Measurements from ENCODE around the gene SPATS2.

SPATS2 gene

DNA sequence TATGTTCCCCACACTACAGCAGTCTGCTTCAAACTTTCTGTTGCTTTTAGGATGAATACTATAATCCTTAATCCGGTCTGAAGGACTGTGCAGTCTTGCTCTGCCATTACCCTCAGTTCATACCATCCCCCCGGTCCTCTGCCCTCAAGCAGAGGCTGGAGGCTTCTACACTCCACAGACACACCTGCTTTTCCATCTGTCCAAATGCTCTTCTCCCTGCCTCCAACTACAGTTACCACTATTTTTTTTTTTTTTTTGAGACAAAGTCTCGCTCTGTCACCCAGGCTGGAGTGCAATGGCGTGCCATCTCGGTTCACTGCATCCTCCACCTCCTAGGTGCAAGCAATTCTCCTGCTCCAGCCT lies 152.3 kb downstream of the SPATS2 start:
- TF ChIP-seq, protein P1, sequence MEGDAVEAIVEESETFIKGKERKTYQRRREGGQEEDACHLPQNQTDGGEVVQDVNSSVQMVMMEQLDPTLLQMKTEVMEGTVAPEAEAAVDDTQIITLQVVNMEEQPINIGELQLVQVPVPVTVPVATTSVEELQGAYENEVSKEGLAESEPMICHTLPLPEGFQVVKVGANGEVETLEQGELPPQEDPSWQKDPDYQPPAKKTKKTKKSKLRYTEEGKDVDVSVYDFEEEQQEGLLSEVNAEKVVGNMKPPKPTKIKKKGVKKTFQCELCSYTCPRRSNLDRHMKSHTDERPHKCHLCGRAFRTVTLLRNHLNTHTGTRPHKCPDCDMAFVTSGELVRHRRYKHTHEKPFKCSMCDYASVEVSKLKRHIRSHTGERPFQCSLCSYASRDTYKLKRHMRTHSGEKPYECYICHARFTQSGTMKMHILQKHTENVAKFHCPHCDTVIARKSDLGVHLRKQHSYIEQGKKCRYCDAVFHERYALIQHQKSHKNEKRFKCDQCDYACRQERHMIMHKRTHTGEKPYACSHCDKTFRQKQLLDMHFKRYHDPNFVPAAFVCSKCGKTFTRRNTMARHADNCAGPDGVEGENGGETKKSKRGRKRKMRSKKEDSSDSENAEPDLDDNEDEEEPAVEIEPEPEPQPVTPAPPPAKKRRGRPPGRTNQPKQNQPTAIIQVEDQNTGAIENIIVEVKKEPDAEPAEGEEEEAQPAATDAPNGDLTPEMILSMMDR (IDR thresholded peaks at IDR 0.05; ENCODE audit: insufficient read depth, low read length, poor library complexity, severe bottlenecking) = no peak
- Histone ChIP-seq H3K27me3 (replicated peaks; ENCODE audit: control insufficient read depth, insufficient read depth, low read length) (no peaks in the 10 kb centered on the region), H3K36me3 (ENCODE audit: control insufficient read depth, insufficient read depth, low read length) (peaks cover 6% of the 10 kb centered on the region), H3K4me3 (replicated peaks; ENCODE audit: low read depth, low read length) (no peak overlapping the region)
- no peak for DNase-seq (ENCODE audit: extremely low read depth, insufficient read length)

DNA sequence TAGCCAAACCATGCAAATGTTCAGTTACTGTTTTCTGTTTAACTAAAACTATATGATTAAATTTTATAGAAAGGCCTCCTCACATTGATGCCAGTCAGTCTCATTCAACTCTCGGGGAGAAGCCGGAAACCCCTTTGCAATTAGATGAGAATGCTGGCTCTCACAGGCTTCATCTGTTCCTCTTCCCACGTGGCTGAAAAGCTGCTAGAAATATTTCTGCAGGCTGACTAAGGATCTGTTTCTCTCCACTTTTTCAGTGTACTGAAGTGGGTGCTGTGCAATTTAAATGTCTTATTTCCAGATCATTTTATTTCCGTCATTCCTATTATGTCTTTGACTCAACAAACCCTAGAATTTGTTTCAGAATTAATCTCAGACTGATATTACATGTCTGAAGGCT lies 154.1 kb downstream of the SPATS2 start:
- Histone ChIP-seq H3K4me3 (replicated peaks; ENCODE audit: low read depth, low read length) (no peak overlapping the region), H3K27me3 (replicated peaks; ENCODE audit: control insufficient read depth, insufficient read depth, low read length) (no peaks in the 10 kb centered on the region), H3K36me3 (ENCODE audit: control insufficient read depth, insufficient read depth, low read length) (peaks cover 10% of the 10 kb centered on the region)
- no peak for DNase-seq (ENCODE audit: extremely low read depth, insufficient read length)
- TF ChIP-seq, protein P1 (IDR thresholded peaks at IDR 0.05; ENCODE audit: insufficient read depth, low read length, poor library complexity, severe bottlenecking) = no peak

DNA sequence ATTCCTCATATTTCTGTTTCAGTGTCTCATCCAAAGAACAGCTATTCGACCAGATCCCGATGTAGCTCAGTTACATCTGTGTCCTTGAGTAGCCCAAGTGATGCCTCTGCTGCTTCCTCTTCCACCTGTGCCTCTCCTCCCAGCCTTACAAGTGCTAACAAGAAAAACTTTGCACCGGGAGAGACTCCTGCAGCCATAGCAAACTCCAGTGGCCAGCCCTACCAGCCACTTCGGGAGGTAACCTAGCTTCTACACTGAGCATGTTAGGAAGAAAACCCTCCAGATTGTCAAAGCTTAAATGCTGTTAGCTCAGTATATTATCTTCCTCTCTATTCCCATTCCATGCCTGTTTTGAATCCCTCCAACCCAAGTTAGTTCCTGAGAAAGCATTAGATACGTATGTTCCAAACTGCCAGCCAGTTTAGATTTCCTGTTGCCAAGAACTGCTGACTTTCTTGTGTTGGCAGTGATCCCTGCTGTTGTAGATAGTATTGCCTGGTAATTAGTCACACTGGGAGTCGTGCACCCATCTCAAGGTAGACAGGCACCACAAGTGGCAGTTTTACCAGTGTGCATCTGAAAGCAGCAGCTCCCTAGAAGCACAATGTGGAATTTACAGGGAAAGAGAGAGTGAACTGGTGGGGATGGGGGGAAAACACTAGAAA lies 157.5 kb downstream of the SPATS2 start:
- TF ChIP-seq, protein P1 (IDR thresholded peaks at IDR 0.05; ENCODE audit: insufficient read depth, low read length, poor library complexity, severe bottlenecking) = no peak
- no peak for DNase-seq (ENCODE audit: extremely low read depth, insufficient read length)
- H3K36me3 ChIP-seq (ENCODE audit: control insufficient read depth, insufficient read depth, low read length) = peaks cover 14% of the 10 kb centered on the region
- H3K4me3 ChIP-seq (replicated peaks; ENCODE audit: low read depth, low read length) = no peak overlapping the region
- no peaks in the 10 kb centered on the region for H3K27me3 ChIP-seq (replicated peaks; ENCODE audit: control insufficient read depth, insufficient read depth, low read length)

DNA sequence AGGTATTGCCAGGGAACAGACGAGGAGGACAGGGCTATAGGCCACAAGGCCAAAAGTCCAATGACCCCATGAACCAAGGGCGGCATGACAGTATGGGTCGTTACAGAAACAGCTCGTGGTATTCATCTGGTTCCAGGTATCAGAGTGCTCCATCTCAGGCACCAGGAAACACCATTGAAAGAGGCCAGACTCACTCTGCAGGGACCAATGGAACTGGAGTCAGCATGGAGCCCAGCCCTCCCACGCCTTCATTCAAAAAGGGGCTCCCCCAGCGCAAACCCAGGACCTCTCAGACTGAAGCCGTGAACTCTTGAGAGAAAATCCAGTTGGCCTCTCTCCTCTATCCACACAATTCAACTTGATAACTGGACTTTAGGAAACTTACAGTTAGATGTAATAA lies 158.7 kb downstream of the SPATS2 start:
- H3K36me3 ChIP-seq (ENCODE audit: control insufficient read depth, insufficient read depth, low read length) = peaks cover 14% of the 10 kb centered on the region

DNA sequence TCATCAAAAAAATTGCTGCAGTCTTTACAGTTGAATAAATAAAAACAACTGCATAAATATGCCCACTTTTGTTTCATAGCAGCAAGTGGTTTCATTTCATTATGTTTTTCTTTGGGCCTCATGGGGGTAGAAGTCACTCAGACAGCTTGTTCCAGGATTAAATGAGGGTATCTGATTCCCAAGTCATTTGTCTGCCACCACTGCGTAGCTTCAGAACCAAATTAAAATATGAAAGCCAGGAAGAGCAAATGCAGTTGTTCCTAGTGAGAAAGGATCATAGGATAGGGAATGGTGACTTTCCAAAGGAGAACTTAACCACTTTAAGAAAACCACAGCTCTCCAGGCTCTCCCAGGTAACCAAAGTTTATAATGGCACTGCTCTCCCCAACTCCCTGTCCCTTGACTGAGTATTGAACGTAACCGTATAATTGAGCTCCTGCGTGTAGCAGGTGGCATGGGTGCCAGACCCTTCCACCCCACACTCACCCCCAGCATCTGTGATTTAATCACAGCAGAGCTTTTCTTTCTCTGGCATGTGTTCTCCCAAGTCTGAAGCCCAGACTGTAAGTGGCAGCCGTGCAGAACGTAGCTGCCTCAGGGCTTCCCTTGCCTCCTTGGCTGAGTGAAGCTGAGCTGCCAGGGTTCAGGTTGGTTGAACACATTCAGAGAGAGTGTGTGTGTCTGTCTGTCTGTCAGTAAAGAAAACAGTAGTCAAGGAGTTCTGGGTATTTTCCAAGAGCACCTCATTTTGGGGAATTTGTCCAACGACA lies 160.3 kb downstream of the SPATS2 start:
- Histone ChIP-seq H3K4me3 (replicated peaks; ENCODE audit: low read depth, low read length) (no peak overlapping the region), H3K27me3 (replicated peaks; ENCODE audit: control insufficient read depth, insufficient read depth, low read length) (no peaks in the 10 kb centered on the region), H3K36me3 (ENCODE audit: control insufficient read depth, insufficient read depth, low read length) (peaks cover 14% of the 10 kb centered on the region)
- no peak for DNase-seq (ENCODE audit: extremely low read depth, insufficient read length)
- TF ChIP-seq, protein P1 (IDR thresholded peaks at IDR 0.05; ENCODE audit: insufficient read depth, low read length, poor library complexity, severe bottlenecking) = no peak

More for the DNA sequence above, 158.7 kb downstream of the SPATS2 start:
- no peak for DNase-seq (ENCODE audit: extremely low read depth, insufficient read length)
- Histone ChIP-seq H3K4me3 (replicated peaks; ENCODE audit: low read depth, low read length) (no peak overlapping the region), H3K27me3 (replicated peaks; ENCODE audit: control insufficient read depth, insufficient read depth, low read length) (no peaks in the 10 kb centered on the region)
- TF ChIP-seq, protein P1 (IDR thresholded peaks at IDR 0.05; ENCODE audit: insufficient read depth, low read length, poor library complexity, severe bottlenecking) = no peak
